IPS-18c (cell line): ENCODE measurements around the gene TCERG1L.

Source experiments
- H3K4me3 ChIP-seq: 2 replicates; pipeline ENCODE4 v1.7.0; 2013; ENCODE audit warnings: low read depth, mild to moderate bottlenecking, low read length, moderate library complexity; ENCODE audit not compliant: insufficient read depth
- H3K9me3 ChIP-seq: one replicate; pipeline ENCODE4 v1.6.1; 2013; ENCODE audit warnings: mild to moderate bottlenecking, low read length, moderate library complexity; ENCODE audit not compliant: control insufficient read depth, insufficient read depth

The TCERG1L gene

GRCh38 chr10:131260452-131261211 is 50.9 kb downstream of the TCERG1L start:
- H3K9me3 ChIP-seq, result peaks cover 11% of the 10 kb centered on the region
- H3K4me3 ChIP-seq, result no peak overlapping the region

GRCh38 chr10:131260031-131260430 is 51.5 kb downstream of the TCERG1L start:
- Histone ChIP-seq H3K9me3 (peaks cover 15% of the 10 kb centered on the region), H3K4me3 (no peak overlapping the region)

- Histone ChIP-seq H3K9me3 (peaks cover 16% of the 10 kb centered on the region), H3K4me3 (no peak overlapping the region)
Measured at GRCh38 chr10:131259535-131259934, 52.0 kb downstream of the TCERG1L start.

- no peak overlapping the region for H3K4me3 ChIP-seq
- H3K9me3 ChIP-seq, result peaks cover 23% of the 10 kb centered on the region
Measured at GRCh38 chr10:131258256-131258655, 53.3 kb downstream of the TCERG1L start.

- H3K9me3 ChIP-seq, result peaks cover 22% of the 10 kb centered on the region
- no peak overlapping the region for H3K4me3 ChIP-seq
Measured at GRCh38 chr10:131257027-131257426, 54.5 kb downstream of the TCERG1L start.

GRCh38 chr10:131254859-131255252 is 56.7 kb downstream of the TCERG1L start:
- Histone ChIP-seq H3K9me3 (peaks cover 22% of the 10 kb centered on the region), H3K4me3 (no peak overlapping the region)

GRCh38 chr10:131253931-131254858 is 57.3 kb downstream of the TCERG1L start:
- Histone ChIP-seq H3K4me3 (no peak overlapping the region), H3K9me3 (peaks cover 27% of the 10 kb centered on the region)

GRCh38 chr10:131252567-131253276 is 58.8 kb downstream of the TCERG1L start:
- H3K9me3 ChIP-seq, result peaks cover 28% of the 10 kb centered on the region
- H3K4me3 ChIP-seq, result no peak overlapping the region

- no peak overlapping the region for H3K4me3 ChIP-seq
- H3K9me3 ChIP-seq, result peaks cover 30% of the 10 kb centered on the region
Measured at GRCh38 chr10:131251146-131251541, 60.4 kb downstream of the TCERG1L start.

GRCh38 chr10:131250454-131251145 is 60.9 kb downstream of the TCERG1L start:
- H3K4me3 ChIP-seq, result no peak overlapping the region
- peaks cover 29% of the 10 kb centered on the region for H3K9me3 ChIP-seq

GRCh38 chr10:131249955-131250344 is 61.6 kb downstream of the TCERG1L start:
- no peak overlapping the region for H3K4me3 ChIP-seq
- peaks cover 25% of the 10 kb centered on the region for H3K9me3 ChIP-seq

- H3K9me3 ChIP-seq, result peaks cover 22% of the 10 kb centered on the region
- no peak overlapping the region for H3K4me3 ChIP-seq
Measured at GRCh38 chr10:131249238-131249954, 62.1 kb downstream of the TCERG1L start.

- Histone ChIP-seq H3K4me3 (no peak overlapping the region), H3K9me3 (peaks cover 23% of the 10 kb centered on the region)
Measured at GRCh38 chr10:131248376-131249165, 63.0 kb downstream of the TCERG1L start.

- Histone ChIP-seq H3K9me3 (peaks cover 19% of the 10 kb centered on the region), H3K4me3 (no peak overlapping the region)
Measured at GRCh38 chr10:131247873-131248272, 63.6 kb downstream of the TCERG1L start.

GRCh38 chr10:131246775-131247174 is 64.7 kb downstream of the TCERG1L start:
- peaks cover 19% of the 10 kb centered on the region for H3K9me3 ChIP-seq
- no peak overlapping the region for H3K4me3 ChIP-seq

- Histone ChIP-seq H3K4me3 (no peak overlapping the region), H3K9me3 (peaks cover 16% of the 10 kb centered on the region)
Measured at GRCh38 chr10:131246089-131246488, 65.4 kb downstream of the TCERG1L start.
